Caki2 (cell line): ENCODE results near the gene CCDC136. TPM values are rescaled to one million over a fixed set of nuclear protein-coding genes. Genes with fewer than 3 reads are reported as not detected.

Experiments
- DNase-seq: peaks from one replicate; pipeline ENCODE4 v3.0.0-alpha.2; 2015; ENCODE audit warnings: low read depth
- in situ Hi-C: cut with HindIII; loops from 2 replicates; pipeline ENCODE4 v1.10.0; 2016; ENCODE audit warnings: low sequenced_read_pairs, low pct_unique_long_range_greater_than_20kb, mixed read lengths
- total RNA-seq: library from RNA; depleted of rRNA; stranded (reverse); fragments of >200 nt; shearing (Covaris generic); gene quantifications from 2 replicates; pipeline ENCODE4 v1.2.3, GENCODE V29; 2014; ENCODE audit warnings: low replicate concordance

CCDC136 gene
- total RNA-seq, 1 experiment from 2014 or later = 2.7 TPM

DNA sequence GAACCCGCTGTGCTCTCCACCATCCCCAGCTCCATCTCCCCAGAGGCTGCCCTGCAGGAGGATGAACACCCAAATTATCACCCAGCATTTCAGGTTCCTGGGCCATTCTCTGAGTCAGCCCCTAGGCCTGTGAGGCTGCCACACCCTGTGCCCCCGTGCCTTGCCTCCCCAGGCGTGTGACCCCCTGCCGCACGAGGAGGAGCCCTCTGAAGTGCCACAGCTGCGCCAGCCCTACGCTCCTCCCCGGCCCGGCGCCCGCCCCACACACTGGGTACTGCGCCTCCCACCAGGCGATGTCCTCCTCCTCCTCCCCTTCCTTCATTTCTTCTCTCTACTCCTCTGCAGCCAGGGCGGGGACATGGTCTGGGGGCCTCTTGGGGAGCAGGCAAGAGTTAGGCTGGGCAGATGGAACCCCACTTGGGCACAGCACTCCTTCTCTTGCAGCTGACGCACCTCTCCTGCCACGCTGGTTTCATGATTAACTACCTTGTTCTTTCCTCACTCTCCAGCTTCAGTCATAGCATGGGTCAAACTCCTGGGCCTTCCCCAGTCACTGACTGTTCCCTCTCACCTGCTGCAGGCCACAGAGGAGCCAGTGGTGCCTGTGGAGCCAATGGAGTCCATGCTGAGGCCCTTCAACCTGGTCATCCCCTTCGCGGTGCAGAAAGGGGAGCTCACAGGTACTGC, 58.2 kb downstream of the CCDC136 start:
- DNase-seq = no peak
- in situ Hi-C loops = no loop called here

DNA sequence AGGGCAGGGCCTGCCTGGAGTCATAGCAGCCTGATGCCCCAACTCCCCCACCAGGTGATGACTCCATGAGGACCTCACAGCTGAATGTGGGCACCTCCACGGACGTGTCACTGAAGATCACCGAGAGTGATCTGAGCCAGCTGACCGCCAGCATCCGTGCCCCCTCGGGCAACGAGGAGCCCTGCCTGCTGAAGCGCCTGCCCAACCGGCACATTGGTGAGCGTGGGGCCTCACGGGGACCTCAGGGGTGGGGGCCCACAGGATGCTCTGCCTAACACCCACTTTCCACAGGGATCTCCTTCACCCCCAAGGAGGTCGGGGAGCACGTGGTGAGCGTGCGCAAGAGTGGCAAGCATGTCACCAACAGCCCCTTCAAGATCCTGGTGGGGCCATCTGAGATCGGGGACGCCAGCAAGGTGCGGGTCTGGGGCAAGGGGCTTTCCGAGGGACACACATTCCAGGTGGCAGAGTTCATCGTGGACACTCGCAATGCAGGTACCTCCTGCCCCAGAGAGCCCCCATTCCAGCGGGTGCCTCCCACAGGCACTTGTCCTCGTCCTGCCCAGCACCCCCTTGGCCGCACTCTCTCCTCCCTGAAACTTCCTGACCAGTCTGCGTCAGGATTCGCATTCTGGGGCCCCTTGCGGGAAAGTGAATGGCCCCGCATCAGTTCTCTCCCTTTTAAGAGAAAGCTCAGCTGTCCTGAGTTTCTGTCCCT, 60.9 kb downstream of the CCDC136 start:
- in situ Hi-C loops = no loop called here
- no peak for DNase-seq

DNA sequence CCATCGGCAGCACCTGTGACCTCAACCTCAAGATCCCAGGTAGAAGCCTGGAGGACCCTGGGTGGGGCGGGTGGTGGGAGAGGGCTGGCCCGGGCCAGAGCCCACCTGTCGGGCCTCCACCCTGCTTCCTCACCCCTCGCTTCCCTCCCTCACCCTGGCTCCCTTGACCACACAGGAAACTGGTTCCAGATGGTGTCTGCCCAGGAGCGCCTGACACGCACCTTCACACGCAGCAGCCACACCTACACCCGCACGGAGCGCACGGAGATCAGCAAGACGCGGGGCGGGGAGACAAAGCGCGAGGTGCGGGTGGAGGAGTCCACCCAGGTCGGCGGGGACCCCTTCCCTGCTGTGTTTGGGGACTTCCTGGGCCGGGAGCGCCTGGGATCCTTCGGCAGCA, 62.0 kb downstream of the CCDC136 start:
- in situ Hi-C loops = no loop called here
- DNase-seq = no peak

DNA sequence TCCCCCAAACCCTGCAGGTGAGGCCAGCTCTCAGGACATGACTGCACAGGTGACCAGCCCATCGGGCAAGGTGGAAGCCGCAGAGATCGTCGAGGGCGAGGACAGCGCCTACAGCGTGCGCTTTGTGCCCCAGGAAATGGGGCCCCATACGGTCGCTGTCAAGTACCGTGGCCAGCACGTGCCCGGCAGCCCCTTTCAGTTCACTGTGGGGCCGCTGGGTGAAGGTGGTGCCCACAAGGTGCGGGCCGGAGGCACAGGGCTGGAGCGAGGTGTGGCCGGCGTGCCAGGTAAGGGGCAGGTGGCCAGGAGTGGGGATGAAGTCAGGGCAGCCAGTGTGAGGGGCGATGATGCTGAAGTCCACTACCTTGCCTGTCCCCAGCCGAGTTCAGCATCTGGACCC, 62.6 kb downstream of the CCDC136 start:
- no peak for DNase-seq
- in situ Hi-C loops = no loop called here

DNA sequence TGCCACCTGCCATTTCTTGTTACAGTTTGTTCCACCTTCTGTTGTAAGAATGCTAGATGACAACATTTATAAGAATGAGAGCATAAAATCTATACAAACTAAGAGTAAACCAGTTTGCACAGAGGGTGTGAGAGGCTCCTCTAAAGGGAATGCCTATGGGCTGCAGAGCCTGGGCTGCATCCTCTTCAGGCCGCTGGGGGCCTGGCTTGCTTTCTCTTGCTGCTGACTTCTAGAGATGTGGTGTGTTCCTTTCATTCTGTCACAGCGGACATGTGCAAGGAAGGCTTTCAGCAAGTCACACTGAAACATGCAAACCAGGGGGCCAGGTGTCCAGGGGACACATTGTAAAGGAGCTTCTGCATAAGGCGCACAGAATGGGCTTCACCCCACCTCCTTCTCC, 63.8 kb downstream of the CCDC136 start:
- in situ Hi-C loops = no loop called here
- no peak for DNase-seq

DNA sequence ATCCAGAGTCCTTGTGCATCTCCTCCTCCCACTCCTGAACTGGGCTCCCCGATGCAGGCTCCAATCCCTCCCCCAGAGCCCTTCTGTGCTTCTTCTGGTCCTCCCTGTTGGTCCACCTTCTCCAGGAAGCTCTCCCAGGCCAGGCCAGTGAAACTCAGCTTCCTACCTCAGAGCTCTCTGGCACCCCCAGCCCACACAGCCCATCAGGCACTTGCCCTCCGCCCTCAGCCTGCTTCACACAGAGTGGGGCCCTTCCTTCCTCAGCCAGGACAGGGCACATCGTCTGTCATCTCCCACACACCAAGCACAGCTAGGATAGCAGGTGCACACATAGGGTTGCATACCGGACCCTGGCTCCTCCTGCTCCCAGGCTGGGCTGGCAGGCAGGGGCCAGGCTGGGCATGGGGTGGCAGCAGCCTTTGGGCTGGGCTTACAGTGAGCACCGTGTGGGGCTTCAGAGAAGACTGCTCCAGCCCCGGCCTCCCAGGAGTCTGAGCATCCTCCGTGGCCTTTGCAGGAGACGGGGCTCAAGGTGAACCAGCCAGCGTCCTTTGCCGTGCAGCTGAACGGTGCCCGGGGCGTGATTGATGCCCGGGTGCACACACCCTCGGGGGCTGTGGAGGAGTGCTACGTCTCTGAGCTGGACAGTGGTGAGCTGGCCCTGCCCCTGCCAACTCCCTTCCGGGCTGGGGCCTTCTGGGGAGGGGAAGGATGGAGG, 64.4 kb downstream of the CCDC136 start:
- DNase-seq = no peak
- in situ Hi-C loops = no loop called here

DNA sequence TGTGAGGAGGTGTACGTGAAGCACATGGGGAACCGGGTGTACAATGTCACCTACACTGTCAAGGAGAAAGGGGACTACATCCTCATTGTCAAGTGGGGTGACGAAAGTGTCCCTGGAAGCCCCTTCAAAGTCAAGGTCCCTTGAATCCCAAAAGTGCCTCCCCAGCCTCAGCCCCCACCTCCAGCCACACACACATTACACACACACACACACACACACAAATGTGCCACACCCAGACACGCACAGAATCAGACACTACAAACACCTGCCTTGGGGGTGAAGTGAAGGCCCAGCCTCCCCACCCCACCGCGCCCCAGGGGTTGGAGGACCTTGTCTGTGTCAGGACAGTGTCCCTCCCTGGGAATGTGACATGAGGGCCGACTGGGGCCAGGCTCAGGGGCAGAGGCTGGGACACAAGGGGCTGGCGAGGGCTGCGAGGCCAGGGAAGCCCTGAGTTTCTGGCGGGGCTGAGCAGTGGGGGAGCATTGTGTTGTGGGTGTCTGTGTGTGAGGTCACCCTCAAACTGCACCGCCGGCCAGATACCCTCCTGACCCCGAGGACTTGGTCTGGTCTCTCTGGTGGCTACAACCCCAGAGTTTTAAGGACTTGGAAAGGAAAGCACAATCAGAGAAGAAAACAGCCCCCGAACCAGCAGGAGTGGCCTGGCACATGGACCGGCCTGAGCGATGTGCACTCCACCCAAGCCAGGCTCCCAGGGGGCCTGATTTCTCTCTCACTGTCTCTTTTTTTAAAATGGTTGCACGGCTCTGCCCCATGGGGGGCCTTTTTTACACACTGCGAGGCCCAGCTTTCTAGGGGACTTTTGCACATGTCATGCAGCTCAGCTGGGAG, 66.8 kb downstream of the CCDC136 start:
- in situ Hi-C loops = no loop called here
- no peak for DNase-seq

DNA sequence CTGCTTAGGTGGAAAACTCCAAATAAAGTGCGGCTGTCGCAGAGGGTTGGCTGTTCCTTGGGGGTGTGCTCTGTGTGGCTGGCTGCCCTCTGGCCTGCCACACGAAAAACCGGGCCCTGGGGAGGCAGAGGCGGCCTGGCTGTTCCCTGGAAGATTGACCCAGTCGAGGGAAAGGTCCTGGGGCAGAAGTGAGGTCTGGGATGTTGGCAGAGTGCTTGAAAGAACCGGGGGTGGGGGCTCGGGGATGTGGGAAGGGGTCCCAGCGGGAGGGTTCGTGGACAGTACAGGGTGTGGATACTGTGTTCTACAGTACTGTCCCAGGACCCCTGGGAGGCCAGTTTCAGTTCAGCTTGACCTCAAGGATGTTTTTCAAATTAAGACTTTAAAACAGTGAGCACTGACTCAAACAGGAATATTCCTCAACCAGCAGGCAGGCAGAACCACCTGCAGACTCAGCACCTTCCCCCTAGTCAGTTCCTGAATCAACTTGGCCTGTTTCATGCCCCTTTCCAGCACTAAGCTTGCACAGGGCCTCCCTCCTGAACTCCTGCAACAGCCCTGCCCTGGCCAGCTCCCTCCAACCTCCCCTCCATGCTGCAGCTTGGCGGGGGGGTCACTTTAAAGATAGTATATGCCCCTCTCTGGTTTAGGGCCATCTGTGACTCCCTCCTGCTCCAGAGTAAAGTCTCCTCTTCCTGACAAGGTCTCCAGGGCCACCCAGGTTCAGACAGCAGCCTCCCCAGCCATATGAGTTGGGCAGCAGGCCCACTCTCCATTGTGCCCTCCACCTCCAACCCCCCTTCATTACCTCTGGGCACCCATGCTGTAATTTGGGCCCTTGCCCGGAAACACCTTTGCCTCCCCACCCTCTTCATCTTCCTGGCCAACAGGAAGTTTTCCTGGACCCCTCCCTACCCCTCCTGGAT, 67.7 kb downstream of the CCDC136 start:
- in situ Hi-C loops = no loop called here

DNA sequence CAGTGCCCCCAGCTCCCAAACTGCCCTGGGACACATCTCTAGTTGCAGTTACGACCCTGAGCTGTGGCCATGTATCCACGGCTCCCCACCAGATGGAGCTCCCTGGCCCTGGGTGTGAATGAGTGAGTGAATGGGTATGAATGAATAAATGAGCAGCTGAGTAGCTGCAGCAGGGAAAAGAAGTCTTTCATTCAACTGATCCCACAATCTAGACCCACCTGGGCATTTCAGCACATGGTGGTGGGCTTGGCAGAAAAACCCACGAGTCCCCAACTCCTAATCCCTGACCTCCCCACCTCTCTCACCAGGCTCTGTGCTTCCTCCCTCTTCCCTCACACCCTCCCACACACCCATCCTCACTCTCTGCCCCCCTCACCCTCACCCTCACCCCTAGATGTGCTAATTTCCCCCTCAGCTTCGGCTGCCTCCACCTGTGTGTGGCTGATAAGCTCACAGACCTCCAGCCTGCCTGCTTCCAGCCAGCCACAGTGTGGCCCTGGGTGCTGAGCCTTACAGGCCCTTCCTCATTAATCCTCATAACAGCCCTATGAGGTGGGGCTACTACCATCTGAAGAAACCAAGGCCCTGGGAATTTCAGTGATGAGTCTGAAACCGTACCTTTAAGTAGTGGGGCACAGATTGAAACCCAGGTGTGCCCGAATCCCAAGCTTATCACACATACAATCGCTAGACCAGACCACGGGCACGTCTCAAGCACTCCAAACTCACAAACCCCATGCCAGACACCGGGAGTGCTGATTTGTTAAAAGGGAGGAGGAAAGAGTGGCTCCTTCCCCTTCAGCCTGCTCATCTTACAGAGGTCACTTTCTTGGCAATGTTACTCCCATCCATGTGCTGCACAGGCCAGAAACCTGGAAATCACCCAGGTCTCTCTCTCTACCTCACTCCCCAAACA, 68.6 kb downstream of the CCDC136 start:
- in situ Hi-C loops = no loop called here
- DNase-seq = no peak

More for the DNA sequence above, 67.7 kb downstream of the CCDC136 start:
- no peak for DNase-seq

DNA sequence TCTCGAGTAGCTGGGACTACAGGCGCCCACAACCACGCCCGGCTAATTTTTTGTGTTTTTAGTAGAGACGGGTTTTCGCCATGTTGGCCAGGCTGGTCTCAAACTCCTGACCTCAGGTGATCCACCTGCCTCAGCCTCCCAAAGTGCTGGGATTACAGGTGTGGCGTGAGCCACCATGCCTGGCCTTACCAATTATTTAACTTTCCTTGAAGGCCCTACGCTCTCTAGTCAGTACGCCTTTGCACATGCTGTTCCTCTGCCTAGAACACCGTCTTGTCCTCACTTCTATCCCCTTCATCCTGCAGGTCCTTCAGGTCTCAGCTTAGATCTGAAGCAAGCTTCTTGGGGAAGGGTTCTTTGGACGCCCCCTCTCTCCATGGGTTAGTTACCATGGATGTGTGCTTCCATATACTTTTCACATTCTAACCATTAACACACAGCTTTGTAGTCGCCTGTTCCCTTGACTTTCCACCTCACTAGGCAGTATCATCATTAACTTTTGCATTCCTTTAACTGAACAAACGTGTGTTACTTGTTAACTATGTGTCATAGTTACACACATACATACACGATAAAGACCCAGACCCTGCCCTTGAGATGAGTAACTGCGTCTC, 70.3 kb downstream of the CCDC136 start:
- DNase-seq = no peak
- in situ Hi-C loops = no loop called here

DNA sequence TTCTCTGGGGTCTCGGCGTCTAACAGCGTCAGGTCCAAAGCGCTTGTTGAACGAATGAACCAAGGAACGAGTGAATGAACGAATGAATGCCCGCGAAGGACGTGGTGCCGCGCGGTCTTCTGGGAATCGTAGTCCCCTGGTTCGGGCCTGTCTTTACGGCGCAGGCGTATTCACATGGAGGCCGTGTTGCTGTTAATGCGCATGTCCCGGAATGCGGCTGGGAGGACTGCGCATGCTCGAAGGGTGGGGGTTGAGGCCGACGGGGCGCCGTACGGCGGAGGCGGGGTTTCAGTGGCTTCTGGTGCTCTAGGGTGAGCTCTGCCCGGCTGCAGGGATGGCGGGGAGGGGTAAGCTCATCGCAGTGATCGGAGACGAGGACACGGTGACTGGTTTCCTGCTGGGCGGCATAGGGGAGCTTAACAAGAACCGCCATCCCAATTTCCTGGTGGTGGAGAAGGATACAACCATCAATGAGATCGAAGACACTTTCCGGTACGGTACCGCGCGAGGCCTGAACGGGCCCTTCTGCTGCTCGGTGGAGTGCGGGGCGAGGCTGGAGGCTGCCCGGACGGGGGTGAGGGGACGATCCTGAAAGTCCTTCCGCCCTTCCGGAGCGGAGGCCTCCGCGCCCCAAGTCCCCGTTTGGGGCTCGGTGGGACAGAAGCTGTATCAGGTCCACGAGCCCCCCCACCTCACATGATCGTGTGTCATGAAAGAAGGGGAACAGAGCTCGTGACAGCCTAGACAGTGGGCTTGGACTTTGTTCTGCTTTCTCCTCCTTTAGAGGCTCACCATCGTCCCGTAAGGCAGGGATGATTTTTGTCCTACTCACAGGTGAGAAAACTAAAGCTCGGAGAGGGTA, 71.0 kb downstream of the CCDC136 start, which contains the start of gene ATP6V1F:
TSS of gene ATP6V1F (plus strand) at position 286 of the 862 bp plus-strand sequence. CDS start at position 335, 49 bp downstream.
- DNase-seq = peak; percentile 94
- in situ Hi-C loops = no loop called here

DNA sequence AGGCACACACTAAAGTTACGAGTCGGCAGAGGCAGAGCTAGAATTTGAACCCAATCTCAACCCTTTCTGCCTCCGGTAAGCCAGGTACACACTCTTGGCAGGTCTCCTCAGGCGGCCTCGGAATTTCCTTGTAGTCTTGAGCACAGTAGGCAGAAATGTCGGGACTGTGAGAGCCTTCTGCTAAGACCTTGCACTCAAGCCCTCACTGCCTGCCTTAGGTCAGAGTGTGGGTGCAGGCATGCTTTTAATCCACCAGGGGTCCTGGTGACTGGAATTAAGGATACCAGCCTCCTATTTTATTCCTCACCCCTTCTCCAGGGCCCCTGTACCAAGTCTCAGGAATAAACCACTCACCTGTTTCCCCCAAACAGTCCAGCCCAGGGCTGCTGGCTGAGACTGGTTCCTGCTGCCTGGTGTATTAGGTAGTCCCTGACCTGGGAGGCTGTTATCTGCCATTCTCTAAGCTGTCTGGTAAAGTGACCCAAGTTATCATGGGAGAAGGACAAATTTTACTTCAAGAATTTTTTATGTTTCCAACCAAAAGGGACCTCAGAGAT, 71.7 kb downstream of the CCDC136 start:
- peak; percentile 55 for DNase-seq
- in situ Hi-C loops = no loop called here

DNA sequence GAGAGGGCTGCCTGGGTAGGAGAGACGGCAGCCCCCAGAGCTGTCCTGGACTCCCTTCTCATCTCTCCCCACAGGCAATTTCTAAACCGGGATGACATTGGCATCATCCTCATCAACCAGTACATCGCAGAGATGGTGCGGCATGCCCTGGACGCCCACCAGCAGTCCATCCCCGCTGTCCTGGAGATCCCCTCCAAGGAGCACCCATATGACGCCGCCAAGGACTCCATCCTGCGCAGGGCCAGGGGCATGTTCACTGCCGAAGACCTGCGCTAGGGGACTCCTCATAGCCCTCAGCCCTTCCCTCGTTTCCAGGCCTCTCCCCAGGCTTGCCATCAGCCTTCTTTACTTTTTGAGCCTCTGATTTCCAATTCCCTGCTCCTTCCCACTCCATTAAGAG, 73.5 kb downstream of the CCDC136 start:
- in situ Hi-C loops = no loop called here
- no peak for DNase-seq

DNA sequence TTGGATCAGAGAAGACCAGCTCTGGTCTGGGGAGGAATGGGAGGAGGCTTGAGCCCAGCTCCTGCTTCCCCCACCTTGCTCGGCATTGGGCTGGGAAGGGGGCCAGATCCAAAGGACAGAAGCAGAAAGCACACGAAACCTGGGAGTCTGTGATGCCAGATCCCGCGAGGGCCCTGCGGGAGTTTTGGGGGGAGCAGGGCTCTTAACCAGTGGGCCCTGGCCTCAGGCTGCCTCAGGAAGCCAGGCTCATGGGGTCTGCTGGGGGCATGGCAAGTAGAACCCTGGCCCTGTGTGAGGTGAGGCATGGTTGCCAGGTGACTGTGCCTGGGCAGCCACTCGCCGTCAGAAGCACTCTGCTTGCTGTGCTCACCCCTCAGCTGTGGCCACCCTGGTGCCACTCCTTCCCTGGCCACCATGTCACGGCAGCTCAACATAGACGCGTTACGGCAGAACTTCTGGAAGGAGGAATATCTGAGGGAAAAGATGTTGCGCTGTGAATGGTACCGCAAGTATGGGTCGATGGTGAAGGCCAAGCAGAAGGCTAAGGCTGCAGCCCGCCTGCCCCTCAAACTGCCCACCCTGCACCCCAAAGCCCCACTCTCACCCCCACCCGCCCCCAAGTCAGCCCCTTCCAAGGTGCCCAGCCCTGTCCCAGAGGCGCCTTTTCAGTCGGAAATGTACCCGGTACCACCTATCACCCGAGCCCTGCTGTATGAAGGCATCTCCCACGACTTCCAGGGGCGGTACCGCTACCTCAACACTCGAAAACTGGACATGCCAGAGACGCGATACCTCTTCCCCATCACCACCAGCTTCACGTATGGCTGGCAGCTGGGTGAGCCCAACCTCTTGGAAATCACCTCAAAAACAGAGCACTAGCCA, 74.5 kb downstream of the CCDC136 start:
- no peak for DNase-seq
- in situ Hi-C loops = no loop called here
